ENCODE measurements around the gene ACOX2. TPM values are rescaled to one million over a fixed set of nuclear protein-coding genes. Genes with fewer than 3 reads are reported as not detected.
A peak's percentile ranks its signal among the peaks of the same experiment; 100 is the strongest.

ACOX2 gene
- not detected in 2 replicates for total RNA-seq (2013; cell fraction: nucleolus; rRNA removed)
- total RNA-seq (2014; rRNA removed) (not detected in 2 replicates), total RNA-seq (2014; rRNA removed; fragmentation: Illumina TruSeq; extraction: Trizol) (not detected in 2 replicates), total RNA-seq (2021) (0.16 TPM in 1 of 2 replicates, not detected in the other), polyA plus RNA-seq (2011; rRNA removed) (not detected in 2 replicates), polyA plus RNA-seq (2014; fragmentation: Illumina TruSeq; extraction: Trizol) (not detected in 2 replicates), polyA plus RNA-seq (2014; fragmentation: Nextera tagmentation; extraction: Ambion mirVana) (not detected), polyA plus RNA-seq (2014; rRNA removed) (not detected in 2 replicates), polyA plus RNA-seq (2016; fragmentation: Nextera tagmentation; extraction: Ambion mirVana) (under 1 TPM in 1 of 2 experiments, not detected in 1; 0.72 TPM), polyA minus RNA-seq (2011; rRNA and poly(A)+ RNA removed) (not detected in 2 replicates), Bru-seq, nascent RNA (not detected), BruChase-seq, experiment 1, labeled RNA remaining after a 6-hour chase (not detected), BruChase-seq, experiment 2, labeled RNA remaining after a 2-hour chase (percentile 3 among the genes with signal in this experiment)
- polyA plus RNA-seq (2011; ENCODE audit: low read depth), result not detected
- not detected in 2 replicates for polyA plus RNA-seq (2011; cell fraction: cytosol; rRNA removed)
- not detected in 2 replicates for polyA plus RNA-seq (2011; cell fraction: nucleus; rRNA removed)
- polyA plus RNA-seq (2012), result not detected in 2 replicates
- not detected in 2 replicates for polyA minus RNA-seq (2011; cell fraction: cytosol; rRNA and poly(A)+ RNA removed)
- polyA minus RNA-seq (2011; cell fraction: nucleus; rRNA and poly(A)+ RNA removed), result not detected in 2 replicates
- long read RNA-seq, experiment 1, result 0 reads
- long read RNA-seq, experiment 2, result 0 reads

- ChIA-PET CTCF (interaction anchor here (1.1 to 1.3 kb wide), 2 partner anchors 230 to 235 kb away, joined by 3 to 8 read pairs; partner anchors contain the start of genes HTD2 and RPP14), RAD21 (ENCODE audit: unreplicated experiment) (no interaction called here), POLR2A (interaction anchor here (0.6 kb wide), 2 partner anchors 33 to 131 kb away, joined by 3 to 5 read pairs; no protein-coding TSS in a partner anchor), SMC1A (ENCODE audit: uncharacterized antibody, unreplicated experiment) (interaction anchor here (0.8 to 1.6 kb wide), 3 partner anchors 43 to 73 kb away, joined by 3 to 5 read pairs (median 4); no protein-coding TSS in a partner anchor)
- WGBS (ENCODE audit: insufficient coverage, insufficient replicate concordance, low lambda C conversion rate, missing lambda C conversion rate), result 32% methylated on average over 13 of the region's 13 CpGs
- no peaks in the 10 kb centered on the region for H3K36me3 ChIP-seq (ENCODE audit: control insufficient read depth in 2 of 2, insufficient read depth in 2 of 2, low read length in 1 of 2)
- FAIRE-seq (no peak), ATAC-seq (no peak), DNase-seq (ENCODE audit: low read depth, low spot score) (no peak)
- no peaks in the 10 kb centered on the region for H3K9me3 ChIP-seq (replicated peaks; ENCODE audit: control insufficient read depth, insufficient read depth, low read length)
- in situ Hi-C loops (cut with MboI) (loop anchor here (10.0 kb wide), 1 partner anchor 212 kb away; no protein-coding TSS in a partner anchor), intact Hi-C loops (cut with micrococcal nuclease; ENCODE audit: unreplicated experiment) (no loop called here)
- BruUV-seq (replicated peaks), result no TSS peak
- H4K20me1 ChIP-seq (ENCODE audit: control insufficient read depth, insufficient read depth), result no peaks in the 10 kb centered on the region
- TF ChIP-seq E4F1 (IDR thresholded peaks at IDR 0.05; ENCODE audit: borderline replicate concordance, partially characterized antibody), result no peak
- TF ChIP-seq SIX5 (IDR thresholded peaks at IDR 0.05; ENCODE audit: low read depth, low read length, severe bottlenecking), result no peak
- no peak for TF ChIP-seq SP1 (IDR thresholded peaks at IDR 0.05; ENCODE audit: low read depth, low read length)
- TF ChIP-seq NKRF (conservative IDR thresholded peaks at IDR 0.05), result no peak
- no peak within 1 kb of the TSS for H3K27ac ChIP-seq (ENCODE audit: control insufficient read depth, insufficient read depth)
- no peaks in the 10 kb centered on the region for H3K79me2 ChIP-seq (ENCODE audit: control insufficient read depth, insufficient read depth, low read length)
- H3K4me2 ChIP-seq (ENCODE audit: control insufficient read depth, insufficient read depth), result no peak within 1 kb of the TSS
- H3K27me3 ChIP-seq (replicated peaks in 1 of 2; ENCODE audit: control insufficient read depth in 2 of 2, insufficient read depth in 2 of 2, low read length in 1 of 2), result no peaks in the 10 kb centered on the region; a peak in 1 of 4 replicates
- no peak within 1 kb of the TSS for H3K4me3 ChIP-seq
- H2AFZ ChIP-seq (ENCODE audit: control insufficient read depth, low read depth, low read length), result no peak within 1 kb of the TSS
- H3K9ac ChIP-seq (ENCODE audit: control insufficient read depth, insufficient read depth, low read length), result no peak within 1 kb of the TSS
- no peaks in the 10 kb centered on the region for H3K4me1 ChIP-seq (ENCODE audit: control insufficient read depth, insufficient read depth, low read length)
Measured at GRCh38 chr3:58536501-58537411, at the start of gene ACOX2. Gene ACOX2 (minus strand): TSS chr3:58537190. CDS start chr3:58535106, 2,084 bp downstream.
